NT2/D1 (cell line): ENCODE measurements around the gene KLHL41.

ENCODE experiments used
- SUZ12 ChIP-seq: IDR thresholded peaks from 2 replicates; pipeline ENCODE4 v1.6.1; 2011; ENCODE audit not compliant: insufficient read length, insufficient read depth; ENCODE audit errors: extremely low read depth
- YY1 ChIP-seq: IDR thresholded peaks from 2 replicates; pipeline ENCODE4 v1.6.1; 2011; ENCODE audit not compliant: insufficient read length, insufficient read depth
- ZNF274 ChIP-seq: IDR thresholded peaks from 2 replicates; pipeline ENCODE4 v1.6.1; 2011; ENCODE audit warnings: mild to moderate bottlenecking, low read depth, low read length

- TF ChIP-seq YY1 (no peak), SUZ12 (no peak), ZNF274 (no peak)
Measured at GRCh38 chr2:169486487-169486886, 23.0 kb upstream of the KLHL41 start.
